Measurements from ENCODE around the gene PURB. TPM values are rescaled to one million over a fixed set of nuclear protein-coding genes. Genes with fewer than 3 reads are reported as not detected.
A peak's percentile ranks its signal among the peaks of the same experiment; 100 is the strongest.
"Not testable (repeated sequence)": the region's sequence is repeated elsewhere in the genome, so short reads cannot be mapped to it uniquely, and the experiment has no call there.

The PURB gene
- total RNA-seq, 2 experiments from 2014 or later: 30.1 to 31.5 TPM

DNA sequence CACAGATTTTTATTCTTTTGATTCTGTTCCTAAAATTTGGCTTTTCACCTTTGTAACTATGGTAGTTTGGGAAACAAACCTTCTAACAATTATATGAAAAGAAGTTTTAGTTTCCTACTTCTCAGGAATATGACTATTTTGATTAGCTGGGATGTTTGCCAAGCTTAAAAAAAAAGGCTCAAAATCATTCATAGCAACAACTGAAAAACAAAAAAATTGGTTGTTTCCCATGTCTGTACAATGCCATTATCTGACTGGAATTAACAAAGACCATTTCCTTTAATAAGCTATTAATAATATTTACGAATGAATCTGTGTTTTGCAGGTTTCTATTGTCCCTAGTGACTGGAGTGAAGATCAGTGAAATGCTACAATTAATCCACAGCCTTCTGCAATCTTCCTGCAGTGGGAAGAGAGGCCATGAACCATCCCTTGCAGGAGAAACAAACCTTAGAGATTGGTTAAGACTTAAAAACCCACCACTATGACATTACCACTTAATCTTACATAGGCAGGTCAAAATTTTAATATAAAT, 4.2 kb downstream of the PURB start:
- no peak for DNase-seq
- H3K36me3 Mint-ChIP-seq: peaks cover 82% of the 10 kb centered on the region

DNA sequence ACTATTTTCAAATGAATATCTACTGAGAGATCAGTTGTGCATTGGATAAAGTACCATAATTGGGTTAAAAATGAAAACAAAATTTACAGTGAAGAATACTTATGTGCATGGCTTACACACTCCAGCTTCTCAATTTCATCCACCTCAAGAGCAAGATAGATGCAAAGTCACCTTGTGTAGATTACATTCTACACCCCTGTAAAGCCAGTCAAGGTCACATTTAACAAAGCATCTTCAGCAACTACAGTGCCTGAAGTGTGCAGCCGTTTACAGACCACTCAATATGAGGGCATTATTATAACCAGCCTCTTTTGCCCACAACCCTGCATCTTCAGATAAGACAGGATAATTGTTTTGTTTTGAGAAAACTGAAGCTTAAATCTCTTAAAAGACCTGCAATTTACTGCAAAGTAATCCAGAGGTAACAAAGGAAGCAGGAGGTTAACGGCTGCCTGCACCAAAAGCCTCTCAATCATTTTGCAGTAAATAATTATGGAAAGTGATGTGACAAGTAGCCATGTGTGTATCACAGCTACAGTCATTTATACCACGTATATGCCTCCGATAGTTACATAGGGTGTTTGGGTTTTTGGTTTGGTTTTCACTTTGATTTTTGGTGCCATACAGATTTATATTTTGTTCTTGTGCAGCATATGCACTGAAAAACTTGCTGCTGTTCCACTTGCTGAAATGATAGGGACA, 4.9 kb downstream of the PURB start:
- Mint-ChIP-seq H3K4me3 (peak overlapping the region; percentile 61), H3K9me3 (peaks cover 19% of the 10 kb centered on the region), H3K36me3 (peaks cover 87% of the 10 kb centered on the region), H3K27ac (peak overlapping the region; percentile 13), H3K27me3 (no peaks in the 10 kb centered on the region), H3K4me1 (peaks cover 48% of the 10 kb centered on the region)
- no peak for DNase-seq

More for the DNA sequence above, 4.2 kb downstream of the PURB start:
- H3K27me3 Mint-ChIP-seq: no peaks in the 10 kb centered on the region
- peaks cover 17% of the 10 kb centered on the region for H3K9me3 Mint-ChIP-seq
- no peak overlapping the region for H3K27ac Mint-ChIP-seq
- peaks cover 51% of the 10 kb centered on the region for H3K4me1 Mint-ChIP-seq
- H3K4me3 Mint-ChIP-seq: peak overlapping the region; percentile 61

DNA sequence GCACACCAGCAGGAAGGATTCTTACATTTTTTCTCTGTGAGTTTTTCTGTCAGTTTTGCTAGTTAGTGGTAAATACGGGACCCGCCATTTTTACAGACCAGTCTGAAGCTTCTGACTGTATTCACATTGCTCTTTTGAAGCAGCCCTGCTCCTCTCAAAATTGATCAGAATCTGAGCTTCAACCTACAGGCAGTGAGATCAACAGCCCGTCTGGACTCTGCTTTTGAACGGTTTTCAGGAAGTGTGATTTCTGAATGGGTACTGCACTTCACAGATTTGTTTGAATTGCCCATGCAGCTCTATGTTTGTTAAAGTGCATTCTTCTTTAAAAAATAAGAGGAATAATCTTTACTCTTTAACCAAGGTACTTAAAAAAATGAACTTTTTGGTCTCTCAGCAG, 8.9 kb downstream of the PURB start:
- Mint-ChIP-seq H3K36me3 (peaks cover 58% of the 10 kb centered on the region), H3K9me3 (peaks cover 15% of the 10 kb centered on the region), H3K4me3 (no peak overlapping the region), H3K4me1 (peaks cover 25% of the 10 kb centered on the region), H3K27ac (no peak overlapping the region), H3K27me3 (no peaks in the 10 kb centered on the region)
- DNase-seq: no peak

DNA sequence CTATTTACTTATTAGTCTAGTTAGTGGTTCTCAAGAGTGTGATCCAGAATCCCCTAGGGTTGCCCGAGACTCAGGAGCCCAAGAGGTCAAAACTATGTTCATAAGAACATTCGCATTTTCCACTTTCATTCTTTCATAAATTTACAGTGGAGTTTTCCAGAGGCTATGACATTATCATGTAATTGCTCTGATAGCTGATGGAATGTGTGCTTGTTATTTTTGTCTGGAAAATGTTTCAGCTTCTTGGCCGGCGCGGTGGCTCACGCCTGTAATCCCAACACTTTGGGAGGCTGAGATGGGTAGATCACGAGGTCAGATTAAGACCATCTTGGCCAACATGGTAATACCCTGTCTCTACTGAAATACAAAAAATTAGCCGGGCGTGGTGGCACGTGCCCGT, 10.1 kb downstream of the PURB start:
- H3K27me3 Mint-ChIP-seq: no peaks in the 10 kb centered on the region
- no peak overlapping the region for H3K4me3 Mint-ChIP-seq
- H3K27ac Mint-ChIP-seq: no peak overlapping the region
- H3K4me1 Mint-ChIP-seq: peaks cover 14% of the 10 kb centered on the region
- peaks cover 13% of the 10 kb centered on the region for H3K9me3 Mint-ChIP-seq
- H3K36me3 Mint-ChIP-seq: peaks cover 47% of the 10 kb centered on the region
- DNase-seq: no peak

DNA sequence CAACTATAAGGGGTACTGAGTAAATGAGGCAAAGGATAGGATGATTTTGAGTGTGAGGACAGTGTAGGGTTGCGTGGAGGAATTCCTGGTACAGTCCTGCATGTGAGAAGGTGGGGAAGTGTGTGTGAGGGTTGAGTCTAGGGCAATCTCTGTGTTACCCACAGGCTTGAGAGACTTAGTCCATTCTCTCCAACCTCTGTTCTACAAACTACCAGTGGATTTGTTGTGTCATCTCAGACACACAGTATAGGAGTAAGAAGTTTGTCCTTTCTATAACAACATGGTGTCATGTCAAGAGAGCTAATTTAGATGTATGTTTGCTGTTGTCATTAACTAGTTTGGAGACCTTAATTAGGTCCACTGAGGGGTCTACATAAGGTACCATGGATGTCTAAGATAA, 12.5 kb downstream of the PURB start:
- no peak for DNase-seq
- Mint-ChIP-seq H3K27ac (no peak overlapping the region), H3K9me3 (peaks cover 9% of the 10 kb centered on the region), H3K36me3 (peaks cover 22% of the 10 kb centered on the region), H3K27me3 (no peaks in the 10 kb centered on the region), H3K4me1 (peaks cover 1% of the 10 kb centered on the region), H3K4me3 (no peak overlapping the region)

DNA sequence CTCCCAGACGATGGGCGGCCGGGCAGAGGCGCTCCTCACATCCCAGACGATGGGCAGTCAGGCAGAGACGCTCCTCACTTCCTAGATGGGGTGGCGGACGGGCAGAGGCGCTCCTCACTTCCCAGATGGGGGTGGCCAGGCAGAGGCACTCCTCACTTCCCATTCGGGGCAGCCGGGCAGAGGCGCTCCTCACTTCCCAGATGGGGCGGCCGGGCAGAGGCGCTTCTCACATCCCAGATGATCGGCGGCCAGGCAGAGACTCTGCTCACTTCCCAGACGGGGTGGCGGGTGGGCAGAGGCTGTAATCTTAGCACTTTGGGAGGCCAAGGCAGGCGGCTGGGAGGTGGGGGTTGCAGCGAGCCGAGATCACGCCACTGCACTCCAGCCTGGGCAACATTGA, 13.4 kb downstream of the PURB start:
- H3K27ac Mint-ChIP-seq, H3K4me3 Mint-ChIP-seq, DNase-seq, H3K4me1 Mint-ChIP-seq, H3K27me3 Mint-ChIP-seq, H3K9me3 Mint-ChIP-seq: not testable (repeated sequence)
- H3K36me3 Mint-ChIP-seq: peaks cover 15% of the 10 kb centered on the region

DNA sequence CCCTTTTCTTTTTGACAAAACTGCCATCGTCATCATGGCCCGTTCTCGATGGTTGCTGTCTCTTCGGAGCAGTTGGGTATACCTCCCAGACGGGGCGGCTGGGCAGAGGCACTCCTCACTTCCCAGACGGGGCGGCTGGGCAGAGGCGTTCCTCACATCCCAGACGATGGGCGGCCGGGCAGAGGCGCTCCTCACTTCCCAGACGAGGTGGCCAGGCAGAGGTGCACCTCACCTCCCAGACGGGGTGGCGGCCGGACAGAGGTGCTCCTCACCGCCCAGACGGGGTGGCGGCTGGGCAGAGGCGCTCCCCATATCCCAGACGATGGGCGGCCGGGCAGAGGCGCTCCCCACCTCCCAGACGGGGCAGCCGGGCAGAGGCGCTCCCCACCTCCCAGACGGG, 14.6 kb downstream of the PURB start:
- H3K27ac Mint-ChIP-seq, DNase-seq, H3K9me3 Mint-ChIP-seq, H3K27me3 Mint-ChIP-seq, H3K4me3 Mint-ChIP-seq, H3K4me1 Mint-ChIP-seq, H3K36me3 Mint-ChIP-seq: not testable (repeated sequence)

DNA sequence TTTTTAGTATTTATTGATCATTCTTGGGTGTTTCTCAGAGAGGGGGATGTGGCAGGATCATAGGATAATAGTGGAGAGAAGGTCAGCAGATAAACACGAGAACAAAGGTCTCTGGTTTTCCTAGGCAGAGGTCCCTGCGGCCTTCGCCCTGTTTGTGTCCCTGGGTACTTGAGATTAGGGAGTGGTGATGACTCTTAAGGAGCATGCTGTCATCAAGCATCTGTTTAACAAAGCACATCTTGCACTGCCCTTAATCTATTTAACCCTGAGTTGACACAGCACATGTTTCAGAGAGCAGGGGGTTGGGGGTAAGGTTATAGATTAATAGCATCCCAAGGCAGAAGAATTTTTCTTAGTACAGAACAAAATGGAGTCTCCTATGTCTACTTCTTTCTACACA, 15.0 kb downstream of the PURB start:
- not testable (repeated sequence) for H3K4me1 Mint-ChIP-seq, DNase-seq, H3K9me3 Mint-ChIP-seq, H3K4me3 Mint-ChIP-seq, H3K27me3 Mint-ChIP-seq, H3K27ac Mint-ChIP-seq, H3K36me3 Mint-ChIP-seq

DNA sequence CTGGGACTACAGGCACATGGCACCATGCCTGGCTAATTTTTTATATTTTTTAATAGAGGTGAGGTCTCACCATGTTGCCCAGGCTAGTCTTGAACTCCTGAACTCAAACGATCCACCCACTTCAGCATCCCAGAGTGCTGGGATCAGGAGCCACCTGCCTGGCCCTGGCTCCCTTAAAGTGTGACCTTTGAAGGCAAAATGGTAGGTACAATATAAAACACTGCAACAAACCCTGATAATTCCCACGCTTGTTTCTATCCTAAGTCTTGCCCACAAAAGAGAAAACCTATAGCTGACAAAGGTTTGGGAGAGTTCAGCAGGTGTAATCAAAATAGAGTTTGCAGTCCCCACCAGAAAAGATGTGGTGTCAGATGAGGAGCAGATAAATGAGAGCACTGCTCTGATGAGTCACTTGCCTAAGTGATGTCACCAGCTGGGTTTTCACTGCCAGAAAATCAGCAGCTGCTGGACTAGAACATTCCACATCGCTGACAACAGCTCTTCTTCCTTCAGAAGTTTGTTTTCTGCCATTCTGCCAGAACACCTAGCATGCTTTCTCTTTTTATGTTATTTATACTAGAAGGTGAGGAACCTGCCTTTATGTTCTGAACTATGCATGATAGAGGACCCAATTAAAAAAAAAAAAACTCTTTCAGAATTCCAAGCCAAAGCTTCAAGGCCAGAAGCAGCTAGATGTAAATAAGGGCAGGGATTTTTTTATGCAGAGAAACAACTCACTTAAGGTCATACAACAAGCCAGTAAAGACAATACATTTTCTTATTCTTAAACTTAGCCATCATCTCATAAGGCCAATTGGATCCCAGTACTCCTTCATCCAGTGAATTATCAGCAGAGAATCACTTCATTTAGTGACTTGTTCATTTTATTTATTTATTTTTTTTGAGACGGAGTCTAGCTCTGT, 18.0 kb downstream of the PURB start:
- no peaks in the 10 kb centered on the region for H3K27me3 Mint-ChIP-seq
- no peak for DNase-seq

DNA sequence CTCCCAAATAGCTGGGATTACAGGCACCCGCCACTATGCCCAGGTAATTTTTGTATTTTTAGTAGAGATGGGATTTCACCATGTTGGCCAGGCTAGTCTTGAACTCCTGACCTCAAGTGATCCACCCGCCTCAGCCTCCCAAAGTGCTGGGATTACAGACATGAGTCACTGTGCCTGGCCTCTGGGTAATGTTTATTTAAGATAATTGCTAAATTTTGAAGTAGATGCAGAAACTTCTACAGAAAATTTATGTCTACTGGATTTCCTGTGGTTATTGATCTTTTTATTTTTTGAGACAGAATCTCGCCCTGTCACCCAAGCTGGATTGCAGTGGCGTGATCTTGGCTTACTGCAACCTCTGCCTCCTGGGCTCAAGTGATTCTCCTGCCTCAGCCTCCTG, 23.4 kb downstream of the PURB start:
- not testable (repeated sequence) for H3K27me3 Mint-ChIP-seq, DNase-seq, H3K36me3 Mint-ChIP-seq

More for the DNA sequence above, 18.0 kb downstream of the PURB start:
- peaks cover 6% of the 10 kb centered on the region for H3K4me1 Mint-ChIP-seq
- H3K36me3 Mint-ChIP-seq: no peaks in the 10 kb centered on the region
- H3K27ac Mint-ChIP-seq: no peak overlapping the region
- H3K9me3 Mint-ChIP-seq: no peaks in the 10 kb centered on the region
- no peak overlapping the region for H3K4me3 Mint-ChIP-seq

DNA sequence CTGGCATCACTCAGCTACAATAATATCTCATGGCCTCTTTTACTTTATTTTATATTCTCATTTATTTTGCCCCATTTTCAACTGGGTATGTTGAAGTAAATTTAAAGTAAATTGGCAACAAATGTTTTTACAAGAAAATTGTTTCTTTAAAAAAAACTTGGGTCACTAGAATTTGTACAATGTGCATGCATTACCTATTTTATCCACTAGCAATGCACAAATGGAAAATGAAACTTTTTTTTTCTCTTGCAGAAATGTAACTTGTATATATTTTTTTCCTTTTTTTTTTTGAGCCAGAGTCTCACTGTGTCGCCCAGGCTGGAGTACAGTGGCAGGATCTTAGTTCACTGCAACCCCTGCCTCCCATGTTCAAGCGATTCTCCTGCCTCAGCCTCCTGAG, 27.2 kb downstream of the PURB start:
- no peak overlapping the region for H3K27ac Mint-ChIP-seq
- no peak for DNase-seq
- no peaks in the 10 kb centered on the region for H3K9me3 Mint-ChIP-seq
- H3K36me3 Mint-ChIP-seq: no peaks in the 10 kb centered on the region
- H3K4me3 Mint-ChIP-seq: no peak overlapping the region
- no peaks in the 10 kb centered on the region for H3K27me3 Mint-ChIP-seq
- H3K4me1 Mint-ChIP-seq: peaks cover 23% of the 10 kb centered on the region

More for the DNA sequence above, 23.4 kb downstream of the PURB start:
- not testable (repeated sequence) for H3K27ac Mint-ChIP-seq, H3K4me3 Mint-ChIP-seq, H3K9me3 Mint-ChIP-seq
- peaks cover 10% of the 10 kb centered on the region for H3K4me1 Mint-ChIP-seq

DNA sequence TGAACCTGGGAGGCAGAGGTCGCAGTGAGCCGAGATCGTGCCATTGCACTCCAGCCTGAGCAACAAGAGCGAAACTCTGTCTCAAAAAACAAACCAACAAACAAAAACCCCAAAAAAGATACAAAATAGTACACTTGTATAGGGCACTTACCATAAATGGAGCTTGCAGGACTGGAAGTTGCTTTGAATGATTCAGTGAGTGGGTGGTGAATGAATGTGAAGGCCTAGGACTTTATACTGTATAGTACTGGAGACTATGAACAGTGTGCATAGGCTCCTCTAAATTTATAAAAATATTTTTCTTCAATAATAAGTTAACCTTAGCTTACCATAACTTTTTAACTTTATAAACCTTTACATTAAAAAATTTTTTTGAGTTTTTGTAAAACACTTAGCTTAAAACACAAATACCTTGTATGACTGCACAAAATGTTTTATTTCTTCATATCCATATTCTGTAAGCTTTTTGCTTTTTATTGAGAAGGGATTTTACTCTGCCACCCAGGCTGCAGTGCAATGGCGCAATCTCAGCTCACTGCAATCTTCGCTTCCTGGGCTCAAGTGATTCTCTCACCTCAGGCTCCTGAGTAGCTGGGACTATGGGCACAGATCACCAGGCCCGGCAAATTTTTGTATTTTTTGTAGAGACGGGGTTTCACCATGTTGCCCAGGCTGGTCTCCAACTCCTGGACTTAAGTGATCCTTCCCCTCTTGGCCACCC, 30.5 kb downstream of the PURB start:
- no peak overlapping the region for H3K4me3 Mint-ChIP-seq
- H3K36me3 Mint-ChIP-seq: peaks cover 4% of the 10 kb centered on the region
- no peaks in the 10 kb centered on the region for H3K9me3 Mint-ChIP-seq
- H3K4me1 Mint-ChIP-seq: peaks cover 30% of the 10 kb centered on the region
- H3K27ac Mint-ChIP-seq: no peak overlapping the region
- no peak for DNase-seq
- H3K27me3 Mint-ChIP-seq: no peaks in the 10 kb centered on the region

DNA sequence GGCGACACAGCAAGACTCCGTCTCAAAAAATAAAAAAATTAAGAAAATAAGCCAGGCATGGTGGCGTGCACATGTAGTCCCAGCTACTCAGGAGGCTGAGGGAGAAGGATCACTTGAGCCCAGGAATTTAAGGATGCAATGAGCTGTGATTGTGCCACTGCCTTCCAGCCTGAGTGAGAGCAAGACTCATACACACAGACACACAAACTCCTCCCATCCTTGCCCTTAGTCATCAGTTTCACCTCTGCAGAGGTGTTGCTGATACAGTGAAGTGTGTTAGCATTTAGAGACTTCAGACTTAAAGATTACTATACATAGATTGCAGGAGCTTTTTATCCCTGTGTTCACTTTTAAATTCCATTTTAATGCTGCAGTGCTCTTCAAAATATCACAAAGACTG, 31.9 kb downstream of the PURB start:
- no peaks in the 10 kb centered on the region for H3K27me3 Mint-ChIP-seq
- H3K36me3 Mint-ChIP-seq: peaks cover 10% of the 10 kb centered on the region
- peaks cover 33% of the 10 kb centered on the region for H3K4me1 Mint-ChIP-seq
- no peak overlapping the region for H3K4me3 Mint-ChIP-seq
- no peak overlapping the region for H3K27ac Mint-ChIP-seq
- H3K9me3 Mint-ChIP-seq: no peaks in the 10 kb centered on the region
- DNase-seq: peak; percentile 35

DNA sequence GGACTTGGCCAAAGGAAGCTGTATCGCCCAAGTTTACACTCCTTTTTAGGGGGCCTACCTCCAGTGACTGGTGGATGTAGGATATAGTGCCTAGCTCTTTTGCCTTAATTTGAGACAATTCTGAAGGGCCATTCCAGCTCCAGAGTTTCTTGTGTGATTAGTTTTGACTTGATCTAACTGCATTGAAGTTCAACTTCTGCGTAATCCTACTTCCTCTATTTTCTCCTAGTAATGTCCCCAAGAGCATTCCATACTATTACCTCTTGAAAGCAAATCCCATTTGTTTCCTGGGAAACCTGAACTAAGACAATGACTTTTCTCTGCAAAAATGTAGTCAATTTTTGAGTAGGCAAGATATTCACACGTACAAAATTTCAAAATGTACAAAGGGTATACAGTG, 32.7 kb downstream of the PURB start:
- no peak overlapping the region for H3K27ac Mint-ChIP-seq
- no peak for DNase-seq
- no peak overlapping the region for H3K4me3 Mint-ChIP-seq
- H3K4me1 Mint-ChIP-seq: peaks cover 32% of the 10 kb centered on the region
- peaks cover 11% of the 10 kb centered on the region for H3K36me3 Mint-ChIP-seq
- H3K27me3 Mint-ChIP-seq: no peaks in the 10 kb centered on the region
- H3K9me3 Mint-ChIP-seq: no peaks in the 10 kb centered on the region
